B cell (primary cell): ENCODE data around the gene TOX2.

ENCODE experiments used
- CTCF ChIP-seq: fragments of 200-600 bp; IDR thresholded peaks from one replicate; pipeline ENCODE4 v1.8.0; 2022; ENCODE audit warnings: antibody characterized with exemption, mild to moderate bottlenecking
- EZH2 ChIP-seq: IDR thresholded peaks from 2 replicates; pipeline ENCODE4 v1.6.1; 2012; ENCODE audit warnings: borderline replicate concordance, low read depth, mild to moderate bottlenecking, moderate library complexity, low read length; ENCODE audit not compliant: insufficient read depth, poor library complexity, severe bottlenecking

GRCh38 chr20:44098657-44099056 lies 184.0 kb downstream of the TOX2 start:
- TF ChIP-seq CTCF = no peak
- no peak for TF ChIP-seq EZH2
